Naive B cell (primary cell): Measurements from ENCODE around the gene GRP. TPM values are rescaled to one million over a fixed set of nuclear protein-coding genes. Genes with fewer than 3 reads are reported as not detected.

ENCODE experiments used
- ATAC-seq, 2 donors: fragments of 150-1000 bp; cut with Tn5 transposase; 2 replicates each; pipeline ENCODE4 v1.10.0; 2021; ENCODE audit warnings: low read depth in 2 of 2, mild to moderate bottlenecking in 2 of 2, moderate library complexity in 2 of 2
- DNase-seq: peaks from one replicate; pipeline ENCODE4 v3.0.0; 2022
- H3K27ac Mint-ChIP-seq, 6 donors: one replicate each; pipeline ENCODE4 v1.8.0; 2020 to 2022; ENCODE audit warnings: mild to moderate bottlenecking in 6 of 6, mixed read lengths in 6 of 6, moderate library complexity in 5 of 6, inconsistent platforms in 2 of 6
- H3K27me3 Mint-ChIP-seq, 3 donors: one replicate each; pipeline ENCODE4 v1.8.0; 2021 to 2022; ENCODE audit warnings: mixed read lengths in 3 of 3, mild to moderate bottlenecking in 1 of 3
- H3K36me3 Mint-ChIP-seq, 2 donors: one replicate each; pipeline ENCODE4 v1.8.0; 2020 to 2022; ENCODE audit warnings: mixed read lengths in 2 of 2, inconsistent platforms in 1 of 2, mild to moderate bottlenecking in 1 of 2
- H3K4me1 Mint-ChIP-seq, 3 donors: one replicate each; pipeline ENCODE4 v1.8.0; 2020 to 2022; ENCODE audit warnings: mixed read lengths in 3 of 3, inconsistent platforms in 1 of 3, mild to moderate bottlenecking in 1 of 3, moderate library complexity in 1 of 3
- H3K4me3 Mint-ChIP-seq, 8 donors: one replicate each; pipeline ENCODE4 v1.8.0; 2020 to 2022; ENCODE audit warnings: mild to moderate bottlenecking in 8 of 8, mixed read lengths in 8 of 8, moderate library complexity in 8 of 8, inconsistent platforms in 2 of 8
- H3K9me3 Mint-ChIP-seq, 7 donors: one replicate each; pipeline ENCODE4 v1.8.0; 2020 to 2022; ENCODE audit warnings: mixed read lengths in 7 of 7, mild to moderate bottlenecking in 5 of 7, inconsistent platforms in 2 of 7, moderate library complexity in 1 of 7
- polyA plus RNA-seq, 6 donors: library from polyadenylated mRNA; unstranded; fragments of 300-500 nt; fragmentation: Illumina TruSeq; gene quantifications; one replicate each; pipeline ENCODE4 v1.2.3, GENCODE V29; 2021; ENCODE audit warnings: low read depth in 6 of 6

GRP gene
- not detected for polyA plus RNA-seq

- Mint-ChIP-seq H3K4me1 (peaks cover 17 to 29% (median 22%) of the 10 kb centered on the region in 3 donors), H3K9me3 (peaks cover 0 to 4% (median 0%) of the 10 kb centered on the region in 7 donors), H3K36me3 (peaks cover 0 to 13% of the 10 kb centered on the region in 2 donors), H3K27ac (peak within 1 kb of the TSS in 2 of 6 donors; percentile 71 to 76), H3K27me3 (peaks cover 68 to 87% (median 79%) of the 10 kb centered on the region in 3 donors), H3K4me3 (peak within 1 kb of the TSS in 6 of 8 donors; percentile 33 to 75 (median 50))
- no peak for ATAC-seq
- no peak for DNase-seq
Measured at GRCh38 chr18:59219672-59220163, at the start of gene GRP. Gene GRP, plus strand, starts transcription at chr18:59220158. Its CDS starts 108 bp downstream, at chr18:59220266.

GRCh38 chr18:59172664-59173249 is 47.2 kb upstream of the GRP start:
- H3K27ac Mint-ChIP-seq, result peak overlapping the region in 2 of 6 donors; percentile 3 to 66
- no peak overlapping the region for H3K4me3 Mint-ChIP-seq
- peaks cover 11 to 67% (median 33%) of the 10 kb centered on the region in 7 donors for H3K9me3 Mint-ChIP-seq
- DNase-seq, result no peak
- ATAC-seq, result no peak
- H3K4me1 Mint-ChIP-seq, result no peaks in the 10 kb centered on the region
- H3K27me3 Mint-ChIP-seq, result peaks cover 13 to 21% (median 16%) of the 10 kb centered on the region in 3 donors
- H3K36me3 Mint-ChIP-seq, result peaks cover 16 to 36% of the 10 kb centered on the region in 2 donors

- DNase-seq, result no peak
- ATAC-seq, result no peak
- Mint-ChIP-seq H3K4me3 (no peak overlapping the region), H3K9me3 (peaks cover 6 to 30% (median 20%) of the 10 kb centered on the region in 7 donors), H3K27ac (no peak overlapping the region), H3K27me3 (peaks cover 15 to 31% (median 25%) of the 10 kb centered on the region in 3 donors), H3K4me1 (no peaks in the 10 kb centered on the region), H3K36me3 (peaks cover 16 to 21% of the 10 kb centered on the region in 2 donors)
Measured at GRCh38 chr18:59177485-59177884, 42.5 kb upstream of the GRP start.

- H3K36me3 Mint-ChIP-seq, result no peaks in the 10 kb centered on the region
- no peak for ATAC-seq
- H3K27me3 Mint-ChIP-seq, result peaks cover 15 to 49% (median 44%) of the 10 kb centered on the region in 3 donors
- H3K9me3 Mint-ChIP-seq, result peaks cover 0 to 5% (median 0%) of the 10 kb centered on the region in 7 donors
- no peak overlapping the region for H3K4me3 Mint-ChIP-seq
- no peaks in the 10 kb centered on the region for H3K4me1 Mint-ChIP-seq
- DNase-seq, result no peak
- H3K27ac Mint-ChIP-seq, result no peak overlapping the region
Measured at GRCh38 chr18:59180150-59180845, 39.7 kb upstream of the GRP start.

- Mint-ChIP-seq H3K4me3 (no peak overlapping the region), H3K27me3 (peaks cover 13 to 41% (median 41%) of the 10 kb centered on the region in 3 donors), H3K36me3 (no peaks in the 10 kb centered on the region), H3K9me3 (peaks cover 0 to 2% (median 0%) of the 10 kb centered on the region in 7 donors), H3K4me1 (no peaks in the 10 kb centered on the region), H3K27ac (no peak overlapping the region)
- ATAC-seq (no peak), DNase-seq (no peak)
Measured at GRCh38 chr18:59182673-59183072, 37.3 kb upstream of the GRP start.

GRCh38 chr18:59189008-59189407 is 30.9 kb upstream of the GRP start:
- Mint-ChIP-seq H3K4me3 (no peak overlapping the region), H3K4me1 (no peaks in the 10 kb centered on the region), H3K27ac (peak overlapping the region in 1 of 6 donors; percentile 57), H3K27me3 (peaks cover 0 to 16% (median 10%) of the 10 kb centered on the region in 3 donors), H3K9me3 (peaks cover 0 to 5% (median 0%) of the 10 kb centered on the region in 7 donors), H3K36me3 (no peaks in the 10 kb centered on the region)
- no peak for ATAC-seq
- no peak for DNase-seq

GRCh38 chr18:59189746-59190145 is 30.2 kb upstream of the GRP start:
- H3K4me1 Mint-ChIP-seq, result no peaks in the 10 kb centered on the region
- no peak for ATAC-seq
- no peak overlapping the region for H3K27ac Mint-ChIP-seq
- H3K4me3 Mint-ChIP-seq, result no peak overlapping the region
- H3K27me3 Mint-ChIP-seq, result peaks cover under 1 to 14% (median 6%) of the 10 kb centered on the region in 3 donors
- DNase-seq, result no peak
- H3K9me3 Mint-ChIP-seq, result peaks cover 0 to 5% (median 0%) of the 10 kb centered on the region in 7 donors
- no peaks in the 10 kb centered on the region for H3K36me3 Mint-ChIP-seq

GRCh38 chr18:59196161-59196725 is 23.7 kb upstream of the GRP start:
- H3K27ac Mint-ChIP-seq, result no peak overlapping the region
- H3K4me3 Mint-ChIP-seq, result peak overlapping the region in 1 of 8 donors; percentile 49
- H3K27me3 Mint-ChIP-seq, result peaks cover 24 to 53% (median 25%) of the 10 kb centered on the region in 3 donors
- H3K9me3 Mint-ChIP-seq, result peaks cover 0 to 5% (median 0%) of the 10 kb centered on the region in 7 donors
- H3K4me1 Mint-ChIP-seq, result no peaks in the 10 kb centered on the region
- ATAC-seq (no peak), DNase-seq (no peak)
- no peaks in the 10 kb centered on the region for H3K36me3 Mint-ChIP-seq

- no peaks in the 10 kb centered on the region for H3K9me3 Mint-ChIP-seq
- H3K4me1 Mint-ChIP-seq, result no peaks in the 10 kb centered on the region
- no peak overlapping the region for H3K4me3 Mint-ChIP-seq
- no peaks in the 10 kb centered on the region for H3K36me3 Mint-ChIP-seq
- H3K27ac Mint-ChIP-seq, result no peak overlapping the region
- H3K27me3 Mint-ChIP-seq, result peaks cover 27 to 47% (median 30%) of the 10 kb centered on the region in 3 donors
- ATAC-seq, result no peak
- DNase-seq, result no peak
Measured at GRCh38 chr18:59197636-59198035, 22.3 kb upstream of the GRP start.

GRCh38 chr18:59198215-59198614 is 21.7 kb upstream of the GRP start:
- Mint-ChIP-seq H3K27ac (no peak overlapping the region), H3K4me1 (no peaks in the 10 kb centered on the region), H3K27me3 (peaks cover 33 to 47% (median 33%) of the 10 kb centered on the region in 3 donors), H3K9me3 (peaks cover 0 to 1% (median 0%) of the 10 kb centered on the region in 7 donors), H3K4me3 (no peak overlapping the region), H3K36me3 (no peaks in the 10 kb centered on the region)
- no peak for DNase-seq
- no peak for ATAC-seq

GRCh38 chr18:59200787-59201186 is 19.2 kb upstream of the GRP start:
- Mint-ChIP-seq H3K27ac (no peak overlapping the region), H3K36me3 (no peaks in the 10 kb centered on the region), H3K4me1 (no peaks in the 10 kb centered on the region), H3K9me3 (peaks cover 0 to 1% (median 0%) of the 10 kb centered on the region in 7 donors), H3K4me3 (no peak overlapping the region), H3K27me3 (peaks cover 31 to 38% (median 36%) of the 10 kb centered on the region in 3 donors)
- ATAC-seq (no peak), DNase-seq (no peak)

GRCh38 chr18:59202258-59202820 is 17.6 kb upstream of the GRP start:
- peaks cover 30 to 48% (median 39%) of the 10 kb centered on the region in 3 donors for H3K27me3 Mint-ChIP-seq
- H3K4me3 Mint-ChIP-seq, result no peak overlapping the region
- DNase-seq (no peak), ATAC-seq (no peak)
- H3K36me3 Mint-ChIP-seq, result no peaks in the 10 kb centered on the region
- H3K27ac Mint-ChIP-seq, result no peak overlapping the region
- peaks cover 0 to 1% (median 0%) of the 10 kb centered on the region in 7 donors for H3K9me3 Mint-ChIP-seq
- no peaks in the 10 kb centered on the region for H3K4me1 Mint-ChIP-seq

- DNase-seq (no peak), ATAC-seq (no peak)
- peaks cover 18 to 49% (median 35%) of the 10 kb centered on the region in 3 donors for H3K27me3 Mint-ChIP-seq
- no peak overlapping the region for H3K4me3 Mint-ChIP-seq
- H3K4me1 Mint-ChIP-seq, result no peaks in the 10 kb centered on the region
- peaks cover 0 to 3% (median 0%) of the 10 kb centered on the region in 7 donors for H3K9me3 Mint-ChIP-seq
- no peak overlapping the region for H3K27ac Mint-ChIP-seq
- no peaks in the 10 kb centered on the region for H3K36me3 Mint-ChIP-seq
Measured at GRCh38 chr18:59207506-59207905, 12.5 kb upstream of the GRP start.
